ENCODE measurements around the gene RNF25. TPM values are rescaled to one million over a fixed set of nuclear protein-coding genes. Genes with fewer than 3 reads are reported as not detected.
"Not testable (repeated sequence)": the region's sequence is repeated elsewhere in the genome, so short reads cannot be mapped to it uniquely, and the experiment has no call there.

RNF25 gene
- polyA plus RNA-seq, 2 donors: 18.2 to 20.5 TPM

DNA sequence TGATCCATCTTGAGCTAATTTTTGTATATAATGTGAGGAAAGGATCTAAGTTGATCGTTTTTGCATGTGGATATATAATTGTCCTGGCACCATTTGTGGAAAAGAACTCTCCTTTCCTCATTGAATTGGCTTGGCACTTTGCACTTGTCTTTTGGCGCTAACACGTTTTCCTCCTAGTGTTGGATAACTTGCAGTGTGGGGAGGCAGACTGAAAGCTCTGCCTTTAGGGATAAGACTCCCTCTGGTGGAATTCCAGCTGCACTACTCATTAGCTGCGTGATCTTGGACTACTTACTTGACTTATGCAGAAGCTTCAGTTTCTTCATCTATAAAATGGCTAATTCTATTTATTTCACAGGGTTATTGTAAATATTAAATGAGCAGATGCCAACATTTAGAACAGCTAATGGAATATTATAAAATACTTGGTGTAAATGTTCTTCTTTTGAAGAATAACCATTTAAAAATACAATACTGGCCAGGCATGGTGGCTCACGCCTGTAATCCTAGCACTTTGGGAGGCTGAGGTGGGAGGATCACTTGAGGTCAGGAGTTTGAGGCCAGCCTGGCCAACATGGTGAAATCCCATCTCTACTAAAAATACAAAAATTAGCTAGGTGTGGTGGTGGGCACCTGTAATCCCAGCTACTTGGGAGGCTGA lies 15.7 kb upstream of the RNF25 start:
- H3K36me3 ChIP-seq (ENCODE audit: control insufficient read depth in 2 of 2, insufficient read depth in 2 of 2, low read length in 1 of 2): peaks cover 0 to 11% of the 10 kb centered on the region in 2 donors
- WGBS, 2 donors: 26 to 29% methylated on average over 5 of the region's 5 CpGs
- not testable (repeated sequence) for H3K27me3 ChIP-seq (ENCODE audit: control insufficient read depth in 1 of 2, insufficient read depth in 2 of 2, low read length in 2 of 2); H3K27ac ChIP-seq (ENCODE audit: low read depth in 2 of 2, low read length in 1 of 2); H3K9me3 ChIP-seq (ENCODE audit: control insufficient read depth in 2 of 2, insufficient read depth in 1 of 2, low read depth in 1 of 2, low read length in 1 of 2); H3K4me1 ChIP-seq (ENCODE audit: control insufficient read depth in 2 of 2, insufficient read depth in 2 of 2, low read length in 1 of 2); H3K4me3 ChIP-seq (ENCODE audit: low read depth in 1 of 2, low read length in 2 of 2)

DNA sequence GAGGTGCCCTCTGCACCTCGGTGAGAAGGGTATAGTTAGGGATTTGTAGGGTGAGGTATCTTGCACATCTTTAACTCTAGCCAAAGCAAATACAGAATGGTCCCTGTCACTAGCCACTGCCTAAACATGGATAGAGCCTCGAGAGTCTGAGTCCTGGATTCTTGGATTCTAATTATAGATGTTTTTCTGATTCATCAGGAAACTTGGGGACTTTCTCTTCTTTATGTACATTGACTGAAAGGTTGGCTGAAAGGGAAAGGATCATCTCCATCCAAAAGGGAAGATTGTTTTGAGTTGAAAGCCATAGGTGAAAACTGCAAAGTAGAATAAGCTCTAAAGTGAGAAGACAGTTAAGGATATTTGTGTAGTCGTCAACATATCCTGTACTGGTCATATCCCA lies 8.3 kb upstream of the RNF25 start:
- H3K9me3 ChIP-seq (ENCODE audit: control insufficient read depth in 2 of 2, insufficient read depth in 1 of 2, low read depth in 1 of 2, low read length in 1 of 2): no peaks in the 10 kb centered on the region
- 73 to 75% methylated on average over 3 of the region's 3 CpGs for WGBS, 2 donors
- H3K27me3 ChIP-seq (ENCODE audit: control insufficient read depth in 1 of 2, insufficient read depth in 2 of 2, low read length in 2 of 2): no peaks in the 10 kb centered on the region
- H3K4me1 ChIP-seq (ENCODE audit: control insufficient read depth in 2 of 2, insufficient read depth in 2 of 2, low read length in 1 of 2): no peaks in the 10 kb centered on the region
- H3K4me3 ChIP-seq (ENCODE audit: low read depth in 1 of 2, low read length in 2 of 2): no peak overlapping the region
- H3K36me3 ChIP-seq (ENCODE audit: control insufficient read depth in 2 of 2, insufficient read depth in 2 of 2, low read length in 1 of 2): peaks cover 4 to 10% of the 10 kb centered on the region in 2 donors
- no peak overlapping the region for H3K27ac ChIP-seq (ENCODE audit: low read depth in 2 of 2, low read length in 1 of 2)

DNA sequence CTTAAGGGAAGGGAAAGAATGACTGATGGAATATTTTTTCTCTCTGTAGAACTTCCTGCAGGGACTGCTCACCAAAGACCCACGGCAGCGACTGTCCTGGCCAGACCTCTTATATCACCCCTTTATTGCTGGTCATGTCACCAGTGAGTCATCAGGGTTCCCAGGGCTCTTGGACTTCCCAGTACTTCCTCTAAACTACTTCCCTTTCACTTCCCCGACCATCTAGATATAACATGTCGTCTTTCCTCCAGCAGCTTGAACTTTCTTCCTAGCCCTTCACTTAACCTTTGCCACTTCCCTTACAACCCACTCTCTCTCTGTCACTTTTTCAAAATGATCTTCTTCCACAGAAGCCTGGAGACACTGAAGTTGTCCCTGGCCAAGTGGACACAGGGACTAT lies 7.3 kb upstream of the RNF25 start:
- Histone ChIP-seq H3K27me3 (ENCODE audit: control insufficient read depth in 1 of 2, insufficient read depth in 2 of 2, low read length in 2 of 2) (no peaks in the 10 kb centered on the region), H3K27ac (ENCODE audit: low read depth in 2 of 2, low read length in 1 of 2) (no peak overlapping the region), H3K9me3 (ENCODE audit: control insufficient read depth in 2 of 2, insufficient read depth in 1 of 2, low read depth in 1 of 2, low read length in 1 of 2) (no peaks in the 10 kb centered on the region), H3K4me3 (ENCODE audit: low read depth in 1 of 2, low read length in 2 of 2) (no peak overlapping the region), H3K4me1 (ENCODE audit: control insufficient read depth in 2 of 2, insufficient read depth in 2 of 2, low read length in 1 of 2) (no peaks in the 10 kb centered on the region), H3K36me3 (ENCODE audit: control insufficient read depth in 2 of 2, insufficient read depth in 2 of 2, low read length in 1 of 2) (peaks cover 4 to 10% of the 10 kb centered on the region in 2 donors)
- WGBS, 2 donors: 69 to 71% methylated on average over 4 of the region's 4 CpGs

DNA sequence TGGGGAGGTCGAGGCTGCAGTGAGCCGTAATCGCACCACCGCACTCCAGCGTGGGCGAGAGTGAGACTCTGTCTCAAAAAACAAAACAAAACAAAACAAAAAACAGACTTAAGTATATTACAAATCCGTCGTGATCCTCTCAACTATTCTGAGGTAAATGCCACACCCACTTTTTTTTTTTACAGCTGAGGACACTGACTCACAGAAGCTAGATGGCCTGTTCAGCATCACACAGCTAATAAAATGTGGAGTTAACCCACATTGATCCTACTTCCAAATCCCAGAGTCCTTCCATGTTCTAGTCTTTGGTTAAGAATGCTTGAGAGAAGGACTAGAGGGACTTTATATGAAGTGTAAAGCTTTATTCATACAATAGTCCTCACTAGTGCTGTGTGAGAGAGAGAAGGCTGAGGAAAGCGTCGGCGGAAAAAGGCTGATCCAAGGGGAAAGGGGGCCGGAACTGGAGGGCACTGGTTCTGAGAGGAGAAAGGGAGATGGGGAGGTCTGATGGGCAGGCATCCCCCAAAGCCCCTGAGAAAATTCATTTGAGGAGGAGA lies 627 bp downstream of the RNF25 start:
- Histone ChIP-seq H3K27ac (ENCODE audit: low read depth in 2 of 2, low read length in 1 of 2) (peak overlapping the region; percentile 74 to 92), H3K4me1 (ENCODE audit: control insufficient read depth in 2 of 2, insufficient read depth in 2 of 2, low read length in 1 of 2) (peaks cover 0 to 5% of the 10 kb centered on the region in 2 donors), H3K27me3 (ENCODE audit: control insufficient read depth in 1 of 2, insufficient read depth in 2 of 2, low read length in 2 of 2) (no peaks in the 10 kb centered on the region), H3K36me3 (ENCODE audit: control insufficient read depth in 2 of 2, insufficient read depth in 2 of 2, low read length in 1 of 2) (peaks cover 4 to 9% of the 10 kb centered on the region in 2 donors), H3K9me3 (ENCODE audit: control insufficient read depth in 2 of 2, insufficient read depth in 1 of 2, low read depth in 1 of 2, low read length in 1 of 2) (no peaks in the 10 kb centered on the region), H3K4me3 (ENCODE audit: low read depth in 1 of 2, low read length in 2 of 2) (peak overlapping the region; percentile 80 to 99)
- 33 to 36% methylated on average over 12 of the region's 12 CpGs for WGBS, 2 donors

DNA sequence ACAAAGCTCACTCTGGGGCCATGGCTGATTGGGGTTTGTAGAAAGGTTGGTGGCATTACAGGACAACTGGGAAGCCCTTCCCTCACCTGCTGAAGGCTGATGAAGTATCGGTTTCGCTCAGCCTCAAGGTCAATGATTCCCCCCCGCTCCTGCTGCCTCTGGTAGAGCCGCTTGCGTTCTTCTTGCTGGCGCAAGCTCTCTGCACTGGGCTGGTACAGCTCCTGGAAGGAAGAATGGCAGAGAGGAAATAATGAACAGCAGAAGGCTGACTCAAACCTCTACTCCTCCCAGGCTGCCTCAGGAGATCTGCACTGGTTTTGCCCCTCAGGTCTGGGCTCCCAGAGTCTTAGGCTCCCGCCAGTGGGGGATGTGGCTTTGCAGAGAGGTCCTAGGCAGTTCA lies 7.1 kb downstream of the RNF25 start:
- 90 to 95% methylated on average over 7 of the region's 7 CpGs for WGBS, 2 donors
- H3K4me3 ChIP-seq (ENCODE audit: low read depth in 1 of 2, low read length in 2 of 2): no peak overlapping the region
- H3K27ac ChIP-seq (ENCODE audit: low read depth in 2 of 2, low read length in 1 of 2): no peak overlapping the region
- no peaks in the 10 kb centered on the region for H3K27me3 ChIP-seq (ENCODE audit: control insufficient read depth in 1 of 2, insufficient read depth in 2 of 2, low read length in 2 of 2)
- peaks cover 0 to 3% of the 10 kb centered on the region in 2 donors for H3K4me1 ChIP-seq (ENCODE audit: control insufficient read depth in 2 of 2, insufficient read depth in 2 of 2, low read length in 1 of 2)
- peaks cover 25 to 36% of the 10 kb centered on the region in 2 donors for H3K36me3 ChIP-seq (ENCODE audit: control insufficient read depth in 2 of 2, insufficient read depth in 2 of 2, low read length in 1 of 2)
- no peaks in the 10 kb centered on the region for H3K9me3 ChIP-seq (ENCODE audit: control insufficient read depth in 2 of 2, insufficient read depth in 1 of 2, low read depth in 1 of 2, low read length in 1 of 2)

DNA sequence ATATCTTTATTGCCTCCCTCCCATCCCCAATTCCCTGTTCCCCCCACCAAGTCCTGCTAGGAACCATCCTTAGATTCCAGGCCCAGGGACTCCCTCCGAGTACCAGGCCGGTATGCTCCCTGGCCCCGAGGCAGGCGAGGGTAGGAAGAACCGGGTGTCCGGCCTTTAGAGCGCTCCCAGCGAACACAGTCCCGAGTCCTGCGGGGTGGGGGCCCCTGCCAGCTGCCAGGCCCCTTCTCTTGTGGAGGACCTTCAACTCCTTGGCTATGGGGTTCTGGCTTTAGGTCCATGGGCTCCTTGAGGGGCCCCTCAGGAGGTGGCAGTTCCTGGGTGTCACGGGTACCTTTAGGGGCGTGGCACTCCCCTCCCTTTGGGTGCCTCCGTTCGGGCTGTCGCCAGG lies 7.9 kb downstream of the RNF25 start:
- Histone ChIP-seq H3K27me3 (ENCODE audit: control insufficient read depth in 1 of 2, insufficient read depth in 2 of 2, low read length in 2 of 2) (no peaks in the 10 kb centered on the region), H3K4me3 (ENCODE audit: low read depth in 1 of 2, low read length in 2 of 2) (no peak overlapping the region), H3K27ac (ENCODE audit: low read depth in 2 of 2, low read length in 1 of 2) (no peak overlapping the region), H3K9me3 (ENCODE audit: control insufficient read depth in 2 of 2, insufficient read depth in 1 of 2, low read depth in 1 of 2, low read length in 1 of 2) (no peaks in the 10 kb centered on the region), H3K36me3 (ENCODE audit: control insufficient read depth in 2 of 2, insufficient read depth in 2 of 2, low read length in 1 of 2) (peaks cover 25 to 36% of the 10 kb centered on the region in 2 donors), H3K4me1 (ENCODE audit: control insufficient read depth in 2 of 2, insufficient read depth in 2 of 2, low read length in 1 of 2) (peaks cover 0 to 3% of the 10 kb centered on the region in 2 donors)
- 86 to 91% methylated on average over 15 of the region's 15 CpGs for WGBS, 2 donors

DNA sequence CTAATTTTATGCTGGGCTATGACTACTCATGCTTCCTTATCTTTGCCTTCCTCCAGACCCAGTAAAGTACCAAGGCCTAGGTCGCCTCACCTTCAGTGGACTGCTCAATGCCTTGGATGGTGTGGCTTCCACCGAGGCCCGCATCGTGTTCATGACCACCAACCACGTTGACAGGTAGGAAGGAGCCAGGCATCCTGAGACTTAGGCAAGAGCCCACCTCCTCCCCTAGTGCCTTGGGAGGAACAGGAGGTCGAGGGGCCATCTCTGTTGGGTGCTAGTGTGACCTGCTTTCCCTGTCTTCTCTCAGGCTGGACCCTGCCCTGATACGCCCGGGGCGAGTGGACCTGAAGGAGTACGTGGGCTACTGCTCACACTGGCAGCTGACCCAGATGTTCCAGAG lies 9.0 kb downstream of the RNF25 start:
- peaks cover 0 to 6% of the 10 kb centered on the region in 2 donors for H3K4me1 ChIP-seq (ENCODE audit: control insufficient read depth in 2 of 2, insufficient read depth in 2 of 2, low read length in 1 of 2)
- H3K4me3 ChIP-seq (ENCODE audit: low read depth in 1 of 2, low read length in 2 of 2): no peak overlapping the region
- H3K27ac ChIP-seq (ENCODE audit: low read depth in 2 of 2, low read length in 1 of 2): no peak overlapping the region
- peaks cover 22 to 36% of the 10 kb centered on the region in 2 donors for H3K36me3 ChIP-seq (ENCODE audit: control insufficient read depth in 2 of 2, insufficient read depth in 2 of 2, low read length in 1 of 2)
- WGBS, 2 donors: 87 to 91% methylated on average over 10 of the region's 10 CpGs
- no peaks in the 10 kb centered on the region for H3K9me3 ChIP-seq (ENCODE audit: control insufficient read depth in 2 of 2, insufficient read depth in 1 of 2, low read depth in 1 of 2, low read length in 1 of 2)
- no peaks in the 10 kb centered on the region for H3K27me3 ChIP-seq (ENCODE audit: control insufficient read depth in 1 of 2, insufficient read depth in 2 of 2, low read length in 2 of 2)

DNA sequence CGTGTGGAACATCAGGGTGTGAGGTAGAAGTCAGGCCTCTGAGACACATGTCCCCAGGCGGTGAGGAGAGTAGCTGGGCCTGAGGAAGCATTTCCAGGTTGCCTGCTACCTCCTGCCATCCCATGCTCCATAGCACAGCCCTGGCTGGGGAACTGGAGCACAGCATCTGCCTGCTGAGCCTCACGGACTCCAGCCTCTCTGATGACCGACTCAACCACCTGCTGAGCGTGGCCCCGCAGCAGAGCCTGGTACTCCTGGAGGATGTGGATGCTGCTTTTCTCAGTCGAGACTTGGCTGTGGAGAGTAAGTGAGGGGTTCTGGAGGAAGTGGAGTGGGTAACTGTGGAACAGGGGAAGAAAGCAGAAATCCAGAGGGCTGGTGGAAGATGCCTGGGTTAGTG lies 9.4 kb downstream of the RNF25 start:
- no peaks in the 10 kb centered on the region for H3K9me3 ChIP-seq (ENCODE audit: control insufficient read depth in 2 of 2, insufficient read depth in 1 of 2, low read depth in 1 of 2, low read length in 1 of 2)
- peaks cover 20 to 36% of the 10 kb centered on the region in 2 donors for H3K36me3 ChIP-seq (ENCODE audit: control insufficient read depth in 2 of 2, insufficient read depth in 2 of 2, low read length in 1 of 2)
- WGBS, 2 donors: 86 to 91% methylated on average over 7 of the region's 7 CpGs
- H3K27ac ChIP-seq (ENCODE audit: low read depth in 2 of 2, low read length in 1 of 2): no peak overlapping the region
- peaks cover 0 to 6% of the 10 kb centered on the region in 2 donors for H3K4me1 ChIP-seq (ENCODE audit: control insufficient read depth in 2 of 2, insufficient read depth in 2 of 2, low read length in 1 of 2)
- no peak overlapping the region for H3K4me3 ChIP-seq (ENCODE audit: low read depth in 1 of 2, low read length in 2 of 2)
- H3K27me3 ChIP-seq (ENCODE audit: control insufficient read depth in 1 of 2, insufficient read depth in 2 of 2, low read length in 2 of 2): no peaks in the 10 kb centered on the region

DNA sequence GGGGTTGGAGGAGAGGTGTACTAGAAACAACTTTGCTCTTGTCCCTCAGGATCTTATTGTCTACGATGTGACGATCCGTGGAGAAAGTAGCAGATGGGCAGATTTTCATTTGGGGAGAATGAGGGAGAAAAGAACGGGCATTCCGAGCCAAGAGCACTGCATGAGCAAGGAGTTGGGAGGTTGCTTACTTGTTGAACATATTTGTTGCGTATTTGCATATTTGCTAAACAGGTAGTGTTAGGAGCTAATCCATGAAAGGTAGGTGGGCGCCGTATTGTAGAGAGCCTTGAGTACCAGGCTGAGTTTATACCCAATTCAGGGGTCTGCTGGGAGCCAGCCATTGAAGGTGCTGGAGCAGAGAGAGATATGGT lies 11.8 kb downstream of the RNF25 start:
- Histone ChIP-seq H3K27me3 (ENCODE audit: control insufficient read depth in 1 of 2, insufficient read depth in 2 of 2, low read length in 2 of 2) (no peaks in the 10 kb centered on the region), H3K27ac (ENCODE audit: low read depth in 2 of 2, low read length in 1 of 2) (peak overlapping the region; percentile 8 to 75), H3K4me3 (ENCODE audit: low read depth in 1 of 2, low read length in 2 of 2) (peak overlapping the region; percentile 78 to 86), H3K9me3 (ENCODE audit: control insufficient read depth in 2 of 2, insufficient read depth in 1 of 2, low read depth in 1 of 2, low read length in 1 of 2) (no peaks in the 10 kb centered on the region), H3K4me1 (ENCODE audit: control insufficient read depth in 2 of 2, insufficient read depth in 2 of 2, low read length in 1 of 2) (peaks cover 0 to 6% of the 10 kb centered on the region in 2 donors), H3K36me3 (ENCODE audit: control insufficient read depth in 2 of 2, insufficient read depth in 2 of 2, low read length in 1 of 2) (peaks cover 23 to 31% of the 10 kb centered on the region in 2 donors)
- WGBS, 2 donors: 11 to 14% methylated on average over 8 of the region's 8 CpGs

Measured in esophagus (tissue), 2 donors.